ENCODE results near the gene DDX24.

Gene DDX24

GRCh38 chr14:94004015-94004414 lies 77.0 kb downstream of the DDX24 start:
- H3K9ac ChIP-seq (ENCODE audit: low read length): no peak overlapping the region
- peaks cover 12% of the 10 kb centered on the region for H3K27me3 ChIP-seq (ENCODE audit: control insufficient read depth, insufficient read depth, low read length)
- H3K36me3 ChIP-seq (ENCODE audit: control insufficient read depth, insufficient read depth, low read length): no peaks in the 10 kb centered on the region
- H3K4me1 ChIP-seq (ENCODE audit: control insufficient read depth, insufficient read depth, low read length): no peaks in the 10 kb centered on the region
- no peak overlapping the region for H3K4me3 ChIP-seq (ENCODE audit: low read length)
- no peaks in the 10 kb centered on the region for H3K9me3 ChIP-seq (ENCODE audit: control insufficient read depth, low read length)

- Histone ChIP-seq H3K36me3 (ENCODE audit: control insufficient read depth, insufficient read depth, low read length) (no peaks in the 10 kb centered on the region), H3K9ac (ENCODE audit: low read length) (no peak overlapping the region), H3K4me3 (ENCODE audit: low read length) (no peak overlapping the region), H3K27me3 (ENCODE audit: control insufficient read depth, insufficient read depth, low read length) (peaks cover 11% of the 10 kb centered on the region), H3K4me1 (ENCODE audit: control insufficient read depth, insufficient read depth, low read length) (no peaks in the 10 kb centered on the region), H3K9me3 (ENCODE audit: control insufficient read depth, low read length) (no peaks in the 10 kb centered on the region)
Observed at GRCh38 chr14:94003397-94003796, 77.6 kb downstream of the DDX24 start.

GRCh38 chr14:94001501-94002396 lies 79.3 kb downstream of the DDX24 start:
- peaks cover 11% of the 10 kb centered on the region for H3K27me3 ChIP-seq (ENCODE audit: control insufficient read depth, insufficient read depth, low read length)
- no peak overlapping the region for H3K9ac ChIP-seq (ENCODE audit: low read length)
- H3K4me1 ChIP-seq (ENCODE audit: control insufficient read depth, insufficient read depth, low read length): no peaks in the 10 kb centered on the region
- no peaks in the 10 kb centered on the region for H3K36me3 ChIP-seq (ENCODE audit: control insufficient read depth, insufficient read depth, low read length)
- no peak overlapping the region for H3K4me3 ChIP-seq (ENCODE audit: low read length)
- H3K9me3 ChIP-seq (ENCODE audit: control insufficient read depth, low read length): no peaks in the 10 kb centered on the region

GRCh38 chr14:94001016-94001415 lies 80.0 kb downstream of the DDX24 start:
- H3K9ac ChIP-seq (ENCODE audit: low read length): no peak overlapping the region
- H3K4me3 ChIP-seq (ENCODE audit: low read length): no peak overlapping the region
- H3K36me3 ChIP-seq (ENCODE audit: control insufficient read depth, insufficient read depth, low read length): no peaks in the 10 kb centered on the region
- no peaks in the 10 kb centered on the region for H3K4me1 ChIP-seq (ENCODE audit: control insufficient read depth, insufficient read depth, low read length)
- H3K27me3 ChIP-seq (ENCODE audit: control insufficient read depth, insufficient read depth, low read length): peaks cover 12% of the 10 kb centered on the region
- no peaks in the 10 kb centered on the region for H3K9me3 ChIP-seq (ENCODE audit: control insufficient read depth, low read length)

GRCh38 chr14:94000267-94000666 lies 80.7 kb downstream of the DDX24 start:
- Histone ChIP-seq H3K9ac (ENCODE audit: low read length) (no peak overlapping the region), H3K36me3 (ENCODE audit: control insufficient read depth, insufficient read depth, low read length) (no peaks in the 10 kb centered on the region), H3K4me3 (ENCODE audit: low read length) (no peak overlapping the region), H3K27me3 (ENCODE audit: control insufficient read depth, insufficient read depth, low read length) (peaks cover 20% of the 10 kb centered on the region), H3K9me3 (ENCODE audit: control insufficient read depth, low read length) (no peaks in the 10 kb centered on the region), H3K4me1 (ENCODE audit: control insufficient read depth, insufficient read depth, low read length) (no peaks in the 10 kb centered on the region)

- no peak overlapping the region for H3K9ac ChIP-seq (ENCODE audit: low read length)
- H3K4me3 ChIP-seq (ENCODE audit: low read length): no peak overlapping the region
- H3K9me3 ChIP-seq (ENCODE audit: control insufficient read depth, low read length): no peaks in the 10 kb centered on the region
- H3K27me3 ChIP-seq (ENCODE audit: control insufficient read depth, insufficient read depth, low read length): peaks cover 22% of the 10 kb centered on the region
- H3K4me1 ChIP-seq (ENCODE audit: control insufficient read depth, insufficient read depth, low read length): no peaks in the 10 kb centered on the region
- no peaks in the 10 kb centered on the region for H3K36me3 ChIP-seq (ENCODE audit: control insufficient read depth, insufficient read depth, low read length)
Observed at GRCh38 chr14:93999573-93999972, 81.4 kb downstream of the DDX24 start.

- Histone ChIP-seq H3K36me3 (ENCODE audit: control insufficient read depth, insufficient read depth, low read length) (no peaks in the 10 kb centered on the region), H3K27me3 (ENCODE audit: control insufficient read depth, insufficient read depth, low read length) (peaks cover 22% of the 10 kb centered on the region), H3K9me3 (ENCODE audit: control insufficient read depth, low read length) (no peaks in the 10 kb centered on the region)
Observed at GRCh38 chr14:93998871-93999403, 82.1 kb downstream of the DDX24 start.

More at GRCh38 chr14:93998871-93999403, 82.1 kb downstream of the DDX24 start:
- no peaks in the 10 kb centered on the region for H3K4me1 ChIP-seq (ENCODE audit: control insufficient read depth, insufficient read depth, low read length)
- no peak overlapping the region for H3K4me3 ChIP-seq (ENCODE audit: low read length)
- H3K9ac ChIP-seq (ENCODE audit: low read length): no peak overlapping the region
